Activated naive CD8-positive, alpha-beta T cell treated with anti-CD3 and anti-CD28 coated beads for 36 hours (primary cell): ENCODE results near the gene SEH1L. TPM values are rescaled to one million over a fixed set of nuclear protein-coding genes. Genes with fewer than 3 reads are reported as not detected.
A peak's percentile ranks its signal among the peaks of the same experiment; 100 is the strongest.
"Not testable (repeated sequence)": the region's sequence is repeated elsewhere in the genome, so short reads cannot be mapped to it uniquely, and the experiment has no call there.

Experiments used
- DNase-seq: peaks from one replicate; pipeline ENCODE4 v3.0.0; 2021
- H3K27ac Mint-ChIP-seq: one replicate; pipeline ENCODE4 v1.8.0; 2022; ENCODE audit warnings: mild to moderate bottlenecking, moderate library complexity, mixed read lengths
- H3K27me3 Mint-ChIP-seq: one replicate; pipeline ENCODE4 v1.8.0; 2022; ENCODE audit warnings: mild to moderate bottlenecking, mixed read lengths
- H3K36me3 Mint-ChIP-seq: one replicate; pipeline ENCODE4 v1.8.0; 2021; ENCODE audit warnings: mild to moderate bottlenecking, mixed read lengths
- H3K4me1 Mint-ChIP-seq: one replicate; pipeline ENCODE4 v1.8.0; 2021; ENCODE audit warnings: mixed read lengths
- H3K4me3 Mint-ChIP-seq: one replicate; pipeline ENCODE4 v1.8.0; 2022; ENCODE audit warnings: mild to moderate bottlenecking, moderate library complexity, mixed read lengths
- H3K9me3 Mint-ChIP-seq: one replicate; pipeline ENCODE4 v1.8.0; 2022; ENCODE audit warnings: mixed read lengths
- total RNA-seq, 2 experiments: library from RNA; stranded (reverse); gene quantifications; one replicate each; pipeline ENCODE4 v1.2.3, GENCODE V29; 2021

The SEH1L gene
- total RNA-seq, 2 experiments from 2014 or later: 146 to 155 TPM

DNA sequence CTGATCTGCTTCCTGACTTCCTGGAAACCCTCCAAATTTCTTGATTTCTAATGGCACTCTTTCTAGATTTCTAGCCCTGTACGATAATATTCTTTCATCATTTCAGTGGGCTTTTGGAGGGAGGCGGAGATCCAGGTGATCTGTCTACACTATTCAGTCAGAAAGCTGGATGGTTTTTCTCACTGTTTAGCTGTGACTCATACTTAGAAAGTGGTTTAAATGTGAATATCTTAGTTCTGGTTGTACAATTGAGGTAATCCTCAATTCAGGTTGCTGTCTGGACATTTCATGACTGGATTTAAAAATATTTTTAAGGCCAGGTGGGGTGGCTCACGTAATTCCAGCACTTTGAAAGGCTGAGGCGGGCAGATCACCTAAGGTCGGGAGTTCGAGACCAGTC lies 20.8 kb downstream of the SEH1L start:
- no peak overlapping the region for H3K4me3 Mint-ChIP-seq
- H3K9me3 Mint-ChIP-seq: no peaks in the 10 kb centered on the region
- H3K27ac Mint-ChIP-seq: no peak overlapping the region
- H3K36me3 Mint-ChIP-seq: peaks cover 45% of the 10 kb centered on the region
- H3K4me1 Mint-ChIP-seq: peaks cover 22% of the 10 kb centered on the region
- DNase-seq: no peak
- no peaks in the 10 kb centered on the region for H3K27me3 Mint-ChIP-seq

GRCh38 chr18:12973562-12974213 lies 25.9 kb downstream of the SEH1L start:
- H3K36me3 Mint-ChIP-seq: peaks cover 29% of the 10 kb centered on the region
- no peak overlapping the region for H3K27ac Mint-ChIP-seq
- H3K27me3 Mint-ChIP-seq: no peaks in the 10 kb centered on the region
- H3K4me3 Mint-ChIP-seq: no peak overlapping the region
- H3K4me1 Mint-ChIP-seq: peaks cover 8% of the 10 kb centered on the region
- DNase-seq: no peak
- no peaks in the 10 kb centered on the region for H3K9me3 Mint-ChIP-seq

GRCh38 chr18:12975488-12975887 lies 27.7 kb downstream of the SEH1L start:
- no peak for DNase-seq
- H3K4me3 Mint-ChIP-seq: no peak overlapping the region
- no peaks in the 10 kb centered on the region for H3K9me3 Mint-ChIP-seq
- H3K36me3 Mint-ChIP-seq: peaks cover 28% of the 10 kb centered on the region
- H3K27me3 Mint-ChIP-seq: no peaks in the 10 kb centered on the region
- H3K27ac Mint-ChIP-seq: no peak overlapping the region
- peaks cover 3% of the 10 kb centered on the region for H3K4me1 Mint-ChIP-seq

- no peaks in the 10 kb centered on the region for H3K4me1 Mint-ChIP-seq
- DNase-seq: no peak
- H3K36me3 Mint-ChIP-seq: peaks cover 24% of the 10 kb centered on the region
- no peak overlapping the region for H3K4me3 Mint-ChIP-seq
- H3K9me3 Mint-ChIP-seq: no peaks in the 10 kb centered on the region
- H3K27ac Mint-ChIP-seq: no peak overlapping the region
- no peaks in the 10 kb centered on the region for H3K27me3 Mint-ChIP-seq
Measured at GRCh38 chr18:12976305-12976704, 28.5 kb downstream of the SEH1L start.

- not testable (repeated sequence) for H3K27ac Mint-ChIP-seq, H3K27me3 Mint-ChIP-seq, H3K4me3 Mint-ChIP-seq, H3K9me3 Mint-ChIP-seq, H3K4me1 Mint-ChIP-seq, DNase-seq
- H3K36me3 Mint-ChIP-seq: peaks cover 19% of the 10 kb centered on the region
Measured at GRCh38 chr18:12980065-12980464, 32.3 kb downstream of the SEH1L start.

DNA sequence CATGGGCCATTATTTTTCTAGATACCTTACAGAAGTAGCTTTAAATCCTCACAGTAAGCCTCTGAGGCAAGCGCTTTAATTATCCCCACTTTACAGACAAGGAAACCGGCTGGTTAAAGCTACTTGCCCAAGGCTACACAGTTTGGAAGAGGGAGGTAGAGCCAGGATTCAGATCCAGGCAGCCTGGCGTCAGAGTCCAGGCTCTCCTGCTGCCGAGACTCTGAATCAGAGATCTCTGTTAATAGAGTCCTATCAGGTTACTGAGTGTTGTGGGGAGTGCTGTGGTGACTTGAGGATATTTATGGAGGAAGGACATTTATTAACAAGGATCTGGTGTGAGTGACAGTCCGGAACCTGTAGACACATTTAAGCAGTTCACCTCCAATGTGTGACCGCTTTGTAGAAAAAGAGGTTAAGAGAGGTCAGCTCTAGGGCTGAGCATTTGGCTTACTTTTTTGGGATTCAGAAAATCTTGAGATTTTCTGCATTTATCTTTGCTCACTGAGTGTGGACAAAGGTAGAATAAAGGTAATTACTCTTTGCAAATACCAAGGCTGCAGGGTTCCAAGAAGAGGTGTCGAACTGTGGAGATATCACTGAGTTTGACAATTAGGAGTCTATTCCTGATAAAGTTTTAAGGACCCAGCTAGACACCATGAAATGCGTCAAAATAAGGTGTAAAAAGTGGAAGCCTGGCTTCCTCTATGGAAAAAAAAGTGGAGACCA lies 41.7 kb downstream of the SEH1L start:
- Mint-ChIP-seq H3K4me1 (peaks cover 26% of the 10 kb centered on the region), H3K4me3 (peak overlapping the region; percentile 92), H3K27ac (peak overlapping the region; percentile 94), H3K27me3 (peaks cover 4% of the 10 kb centered on the region), H3K36me3 (peaks cover 16% of the 10 kb centered on the region), H3K9me3 (no peaks in the 10 kb centered on the region)
- DNase-seq: no peak

GRCh38 chr18:12990123-12990475 lies 42.3 kb downstream of the SEH1L start:
- Mint-ChIP-seq H3K27ac (peak overlapping the region; percentile 94), H3K4me1 (peaks cover 26% of the 10 kb centered on the region), H3K36me3 (peaks cover 16% of the 10 kb centered on the region), H3K9me3 (no peaks in the 10 kb centered on the region), H3K27me3 (peaks cover 4% of the 10 kb centered on the region), H3K4me3 (peak overlapping the region; percentile 92)
- DNase-seq: peak; percentile 53

GRCh38 chr18:12990641-12990966 lies 42.8 kb downstream of the SEH1L start:
- peaks cover 16% of the 10 kb centered on the region for H3K36me3 Mint-ChIP-seq
- no peaks in the 10 kb centered on the region for H3K9me3 Mint-ChIP-seq
- peaks cover 26% of the 10 kb centered on the region for H3K4me1 Mint-ChIP-seq
- no peak for DNase-seq
- H3K27ac Mint-ChIP-seq: peak overlapping the region; percentile 94
- H3K27me3 Mint-ChIP-seq: peaks cover 4% of the 10 kb centered on the region
- peak overlapping the region; percentile 92 for H3K4me3 Mint-ChIP-seq

GRCh38 chr18:12990967-12991820 lies 43.4 kb downstream of the SEH1L start, which contains the start of gene CEP192:
CEP192 (plus strand) TSS chr18:12991362; CDS start chr18:12999425, 8,063 bp downstream.
- no peaks in the 10 kb centered on the region for H3K9me3 Mint-ChIP-seq
- peaks cover 26% of the 10 kb centered on the region for H3K4me1 Mint-ChIP-seq
- DNase-seq: peak; percentile 98
- H3K27me3 Mint-ChIP-seq: peaks cover 4% of the 10 kb centered on the region
- H3K4me3 Mint-ChIP-seq: peak within 1 kb of the TSS; percentile 92
- peaks cover 16% of the 10 kb centered on the region for H3K36me3 Mint-ChIP-seq
- H3K27ac Mint-ChIP-seq: peak within 1 kb of the TSS; percentile 94

- peaks cover 16% of the 10 kb centered on the region for H3K36me3 Mint-ChIP-seq
- peaks cover 4% of the 10 kb centered on the region for H3K27me3 Mint-ChIP-seq
- no peaks in the 10 kb centered on the region for H3K9me3 Mint-ChIP-seq
- peaks cover 26% of the 10 kb centered on the region for H3K4me1 Mint-ChIP-seq
- DNase-seq: no peak
- peak overlapping the region; percentile 92 for H3K4me3 Mint-ChIP-seq
- peak overlapping the region; percentile 94 for H3K27ac Mint-ChIP-seq
Measured at GRCh38 chr18:12991821-12992179, 44.0 kb downstream of the SEH1L start.

GRCh38 chr18:12993439-12993838 lies 45.6 kb downstream of the SEH1L start:
- Mint-ChIP-seq H3K4me3 (peak overlapping the region; percentile 92), H3K36me3 (peaks cover 16% of the 10 kb centered on the region), H3K9me3 (no peaks in the 10 kb centered on the region), H3K27me3 (peaks cover 4% of the 10 kb centered on the region), H3K4me1 (peaks cover 31% of the 10 kb centered on the region), H3K27ac (no peak overlapping the region)
- no peak for DNase-seq

- no peak overlapping the region for H3K4me3 Mint-ChIP-seq
Measured at GRCh38 chr18:12995424-12995823, 47.6 kb downstream of the SEH1L start.

DNA sequence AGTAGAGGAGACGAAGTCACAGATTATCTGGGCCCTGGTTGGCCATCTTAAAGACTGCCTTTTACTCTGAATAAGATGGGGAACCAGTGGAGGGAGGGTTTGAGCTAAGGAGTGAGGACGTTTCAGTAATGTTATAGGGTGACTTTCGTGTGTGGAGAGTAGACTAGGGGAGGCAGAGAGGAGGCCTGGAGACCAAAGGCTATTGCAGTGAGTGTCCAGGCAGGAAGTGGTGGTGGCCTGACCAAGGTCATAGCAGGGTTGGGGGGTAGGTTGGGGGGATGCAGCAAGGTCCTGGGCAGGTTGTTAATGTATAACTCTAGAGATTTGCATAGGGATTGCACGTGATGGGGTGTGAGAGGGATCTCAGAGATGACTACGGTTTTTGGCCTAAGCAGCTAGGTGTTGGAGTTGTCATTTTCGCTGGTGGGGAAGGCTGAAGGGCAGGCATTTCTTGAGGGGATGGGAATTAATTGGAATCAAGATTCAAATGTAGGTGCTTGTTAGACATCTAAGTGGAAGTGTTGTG lies 48.2 kb downstream of the SEH1L start:
- no peak for DNase-seq
- H3K36me3 Mint-ChIP-seq: peaks cover 8% of the 10 kb centered on the region
- no peaks in the 10 kb centered on the region for H3K27me3 Mint-ChIP-seq
- H3K4me1 Mint-ChIP-seq: peaks cover 30% of the 10 kb centered on the region
- H3K4me3 Mint-ChIP-seq: no peak overlapping the region
- no peak overlapping the region for H3K27ac Mint-ChIP-seq
- H3K9me3 Mint-ChIP-seq: no peaks in the 10 kb centered on the region

More at GRCh38 chr18:12995424-12995823, 47.6 kb downstream of the SEH1L start:
- no peaks in the 10 kb centered on the region for H3K27me3 Mint-ChIP-seq
- peaks cover 34% of the 10 kb centered on the region for H3K4me1 Mint-ChIP-seq
- no peaks in the 10 kb centered on the region for H3K9me3 Mint-ChIP-seq
- no peak overlapping the region for H3K27ac Mint-ChIP-seq
- DNase-seq: no peak
- H3K36me3 Mint-ChIP-seq: peaks cover 12% of the 10 kb centered on the region

GRCh38 chr18:12996661-12997292 lies 49.0 kb downstream of the SEH1L start:
- Mint-ChIP-seq H3K9me3 (no peaks in the 10 kb centered on the region), H3K27me3 (no peaks in the 10 kb centered on the region), H3K4me3 (no peak overlapping the region), H3K36me3 (peaks cover 8% of the 10 kb centered on the region), H3K4me1 (peaks cover 30% of the 10 kb centered on the region), H3K27ac (no peak overlapping the region)
- no peak for DNase-seq

DNA sequence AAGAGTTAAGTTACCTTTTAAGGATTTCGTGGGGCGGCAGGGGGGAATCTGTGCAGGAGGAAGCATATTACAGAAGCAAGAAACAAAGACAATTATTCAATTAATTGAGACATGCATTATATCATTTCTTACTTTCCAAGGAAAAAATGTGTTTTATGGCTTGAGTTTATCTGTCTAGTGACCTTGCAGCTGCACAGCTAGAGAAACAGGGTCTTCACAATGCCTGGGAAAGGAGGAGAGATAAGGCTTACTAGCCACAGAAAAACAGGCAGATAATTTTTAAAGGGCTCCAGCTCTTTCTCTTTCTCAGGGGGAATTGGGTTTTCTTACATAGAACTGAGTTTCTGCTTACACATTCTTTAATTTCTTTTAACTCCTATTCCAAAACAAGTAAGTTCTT lies 49.5 kb downstream of the SEH1L start:
- H3K36me3 Mint-ChIP-seq, H3K4me3 Mint-ChIP-seq, H3K9me3 Mint-ChIP-seq, DNase-seq, H3K27ac Mint-ChIP-seq, H3K27me3 Mint-ChIP-seq: not testable (repeated sequence)
- H3K4me1 Mint-ChIP-seq: peaks cover 30% of the 10 kb centered on the region
